ENCODE results near the gene COPZ2. TPM values are rescaled to one million over a fixed set of nuclear protein-coding genes. Genes with fewer than 3 reads are reported as not detected.

Gene COPZ2
- total RNA-seq, 2 donors from 2014 or later: not detected

- DNase-seq: no peak
- H3K27ac ChIP-seq (ENCODE audit: low read depth, low read length): peak overlapping the region; percentile 47
- no peak for TF ChIP-seq CTCF (conservative IDR thresholded peaks at IDR 0.05)
- no peaks in the 10 kb centered on the region for H3K9me3 ChIP-seq (ENCODE audit: control insufficient read depth, low read length)
- H3K27me3 ChIP-seq (ENCODE audit: control insufficient read depth, insufficient read depth, low read length, poor library complexity, severe bottlenecking): no peaks in the 10 kb centered on the region
- peaks cover 64% of the 10 kb centered on the region for H3K4me1 Mint-ChIP-seq
- H3K4me1 ChIP-seq (ENCODE audit: control insufficient read depth, insufficient read depth, low read length): peaks cover 30% of the 10 kb centered on the region
- H3K27me3 Mint-ChIP-seq (ENCODE audit: insufficient read depth): no peaks in the 10 kb centered on the region
- peak overlapping the region; percentile 41 for H3K4me3 ChIP-seq (ENCODE audit: low read length)
- peaks cover 50% of the 10 kb centered on the region for H3K36me3 ChIP-seq (ENCODE audit: control insufficient read depth, insufficient read depth, low read length)
- peak overlapping the region; percentile 66 for H3K27ac Mint-ChIP-seq
- WGBS, 2 experiments (ENCODE audit: insufficient coverage in 1 of 2, insufficient read length in 1 of 2): 90 to 92% methylated on average over 6 to 10 of the region's 10 CpGs
- peak overlapping the region; percentile 89 for H3K4me3 Mint-ChIP-seq
- H3K9ac ChIP-seq (ENCODE audit: extremely low read depth, low read length, poor library complexity, severe bottlenecking): no peak overlapping the region
- no peaks in the 10 kb centered on the region for H3K9me3 Mint-ChIP-seq
- H3K36me3 Mint-ChIP-seq (ENCODE audit: low read depth): peaks cover 26% of the 10 kb centered on the region
Measured at GRCh38 chr17:48051283-48051682, 13.7 kb upstream of the COPZ2 start.

- no peak for TF ChIP-seq CTCF (conservative IDR thresholded peaks at IDR 0.05)
- Histone ChIP-seq H3K4me1 (ENCODE audit: control insufficient read depth, insufficient read depth, low read length) (peaks cover 18% of the 10 kb centered on the region), H3K27ac (ENCODE audit: low read depth, low read length) (peak overlapping the region; percentile 87), H3K27me3 (ENCODE audit: control insufficient read depth, insufficient read depth, low read length, poor library complexity, severe bottlenecking) (no peaks in the 10 kb centered on the region), H3K9ac (ENCODE audit: extremely low read depth, low read length, poor library complexity, severe bottlenecking) (peak overlapping the region; percentile 70), H3K4me3 (ENCODE audit: low read length) (peak overlapping the region; percentile 98), H3K9me3 (ENCODE audit: control insufficient read depth, low read length) (no peaks in the 10 kb centered on the region), H3K36me3 (ENCODE audit: control insufficient read depth, insufficient read depth, low read length) (peaks cover 32% of the 10 kb centered on the region)
- peak; percentile 98 for DNase-seq
- peaks cover 46% of the 10 kb centered on the region for H3K4me1 Mint-ChIP-seq
- H3K27ac Mint-ChIP-seq: peak overlapping the region; percentile 93
- no peaks in the 10 kb centered on the region for H3K9me3 Mint-ChIP-seq
- peaks cover 1% of the 10 kb centered on the region for H3K27me3 Mint-ChIP-seq (ENCODE audit: insufficient read depth)
- WGBS, 2 experiments (ENCODE audit: insufficient coverage in 1 of 2, insufficient read length in 1 of 2): 0 to 2% methylated on average over 6 to 53 of the region's 53 CpGs
- H3K36me3 Mint-ChIP-seq (ENCODE audit: low read depth): peaks cover 18% of the 10 kb centered on the region
- H3K4me3 Mint-ChIP-seq: peak overlapping the region; percentile 89
Measured at GRCh38 chr17:48048384-48049126, 11.0 kb upstream of the COPZ2 start.

GRCh38 chr17:48047741-48048383 is 10.3 kb upstream of the COPZ2 start, which contains the start of gene NFE2L1:
Gene NFE2L1 (plus strand): TSS chr17:48048359. CDS start chr17:48051119, 2,760 bp downstream.
- 0% methylated on average over 10 to 47 of the region's 47 CpGs for WGBS, 2 experiments (ENCODE audit: insufficient coverage in 1 of 2, insufficient read length in 1 of 2)
- H3K27me3 Mint-ChIP-seq (ENCODE audit: insufficient read depth): peaks cover 7% of the 10 kb centered on the region
- H3K9me3 ChIP-seq (ENCODE audit: control insufficient read depth, low read length): no peaks in the 10 kb centered on the region
- peak within 1 kb of the TSS; percentile 87 for H3K9ac ChIP-seq (ENCODE audit: extremely low read depth, low read length, poor library complexity, severe bottlenecking)
- H3K27ac ChIP-seq (ENCODE audit: low read depth, low read length): peak within 1 kb of the TSS; percentile 91
- peaks cover 25% of the 10 kb centered on the region for H3K36me3 ChIP-seq (ENCODE audit: control insufficient read depth, insufficient read depth, low read length)
- H3K9me3 Mint-ChIP-seq: no peaks in the 10 kb centered on the region
- peaks cover 11% of the 10 kb centered on the region for H3K4me1 ChIP-seq (ENCODE audit: control insufficient read depth, insufficient read depth, low read length)
- no peaks in the 10 kb centered on the region for H3K27me3 ChIP-seq (ENCODE audit: control insufficient read depth, insufficient read depth, low read length, poor library complexity, severe bottlenecking)
- peaks cover 18% of the 10 kb centered on the region for H3K36me3 Mint-ChIP-seq (ENCODE audit: low read depth)
- no peak for TF ChIP-seq CTCF (conservative IDR thresholded peaks at IDR 0.05)
- peaks cover 39% of the 10 kb centered on the region for H3K4me1 Mint-ChIP-seq
- H3K4me3 Mint-ChIP-seq: peak within 1 kb of the TSS; percentile 89
- H3K27ac Mint-ChIP-seq: peak within 1 kb of the TSS; percentile 100
- DNase-seq: peak; percentile 100
- H3K4me3 ChIP-seq (ENCODE audit: low read length): peak within 1 kb of the TSS; percentile 98

Measured in endodermal cell (in vitro differentiated cells).